Raji (cell line): ENCODE results near the gene KIAA0408.

Source experiments
- POLR2A ChIP-seq: IDR thresholded peaks from 2 replicates; pipeline ENCODE4 v1.6.1; 2011; ENCODE audit warnings: low read depth, low read length, control low read depth; ENCODE audit not compliant: insufficient read depth

The KIAA0408 gene

GRCh38 chr6:127459231-127459641, at the start of gene KIAA0408:
Gene KIAA0408, minus strand, starts transcription at chr6:127459389. Its CDS starts 5,408 bp downstream, at chr6:127453981.
- no peak for TF ChIP-seq POLR2A

- no peak for TF ChIP-seq POLR2A
These were observed 47.7 kb upstream of the KIAA0408 start for GRCh38 chr6:127506894-127507293.

- no peak for TF ChIP-seq POLR2A
These were observed 43.8 kb upstream of the KIAA0408 start for GRCh38 chr6:127503022-127503421.

GRCh38 chr6:127497410-127497809, 38.2 kb upstream of the KIAA0408 start:
- no peak for TF ChIP-seq POLR2A

- no peak for TF ChIP-seq POLR2A
These were observed 37.3 kb upstream of the KIAA0408 start for GRCh38 chr6:127496471-127496870.

- TF ChIP-seq POLR2A: no peak
These were observed 35.1 kb upstream of the KIAA0408 start for GRCh38 chr6:127494240-127494767.

GRCh38 chr6:127489248-127489647, 30.1 kb upstream of the KIAA0408 start:
- TF ChIP-seq POLR2A: no peak

GRCh38 chr6:127486934-127487333, 27.7 kb upstream of the KIAA0408 start:
- TF ChIP-seq POLR2A: no peak

- TF ChIP-seq POLR2A: no peak
These were observed 25.1 kb upstream of the KIAA0408 start for GRCh38 chr6:127484212-127484863.

- no peak for TF ChIP-seq POLR2A
These were observed 24.3 kb upstream of the KIAA0408 start for GRCh38 chr6:127483399-127484055.

GRCh38 chr6:127482325-127482724, 23.1 kb upstream of the KIAA0408 start:
- no peak for TF ChIP-seq POLR2A

GRCh38 chr6:127481628-127482027, 22.4 kb upstream of the KIAA0408 start:
- TF ChIP-seq POLR2A: no peak

- no peak for TF ChIP-seq POLR2A
These were observed 21.9 kb upstream of the KIAA0408 start for GRCh38 chr6:127481111-127481510.

GRCh38 chr6:127477658-127478057, 18.5 kb upstream of the KIAA0408 start:
- TF ChIP-seq POLR2A: no peak

GRCh38 chr6:127475823-127476176, 16.6 kb upstream of the KIAA0408 start:
- no peak for TF ChIP-seq POLR2A

- TF ChIP-seq POLR2A: no peak
These were observed 16.1 kb upstream of the KIAA0408 start for GRCh38 chr6:127475135-127475822.

GRCh38 chr6:127471379-127472255, 12.4 kb upstream of the KIAA0408 start:
- TF ChIP-seq POLR2A: no peak
